ENCODE data around the gene LIN7C. TPM values are rescaled to one million over a fixed set of nuclear protein-coding genes. Genes with fewer than 3 reads are reported as not detected.

LIN7C gene
- total and polyA plus RNA-seq, 9 of the 15 experiments (the other 6 are each of a cell fraction or from before 2014, with no cell fraction given), result 10.8 to 52.7 (median 21.5) TPM

GRCh38 chr11:27470166-27470565 lies 36.4 kb downstream of the LIN7C start:
- DNase-seq (ENCODE audit: extremely low read depth in 1 of 4, low spot score in 3 of 4) (no peak), ATAC-seq (no peak), FAIRE-seq (no peak)
- Histone ChIP-seq H3K4me3 (no peak overlapping the region), H2AFZ (ENCODE audit: low read depth, low read length) (no peak overlapping the region), H3K9me1 (ENCODE audit: control insufficient read depth, insufficient read depth, low read length) (peaks cover 3% of the 10 kb centered on the region), H3K79me2 (ENCODE audit: control insufficient read depth, insufficient read depth, low read length) (peaks cover 32% of the 10 kb centered on the region), H3K4me1 (replicated peaks in 1 of 2; ENCODE audit: control insufficient read depth in 2 of 2, insufficient read depth in 2 of 2, low read length in 2 of 2) (peaks cover 13 to 22% of the 10 kb centered on the region in 2 experiments; a peak in 4 of 5 replicates), H3K27ac (ENCODE audit: extremely low read depth, low read depth, low read length) (no peak overlapping the region), H3K9me3 (replicated peaks; ENCODE audit: control insufficient read depth, insufficient read depth, low read depth, low read length) (no peaks in the 10 kb centered on the region), H3K9ac (ENCODE audit: insufficient read depth in 1 of 2, low read depth in 2 of 2, low read length in 2 of 2) (no peak overlapping the region), H3K27me3 (ENCODE audit: control insufficient read depth in 2 of 2, insufficient read depth in 2 of 2, low read length in 2 of 2) (no peaks in the 10 kb centered on the region), H3K36me3 (ENCODE audit: control insufficient read depth, insufficient read depth, low read length) (no peaks in the 10 kb centered on the region), H4K20me1 (replicated peaks; ENCODE audit: control insufficient read depth, insufficient read depth, low read length) (0 out of 2 replicates have a peak, but pooled peaks cover 6% of the 10 kb centered on the region), H3K4me2 (ENCODE audit: insufficient read depth, low read length) (no peak overlapping the region)
- ChIA-PET CTCF (ENCODE audit: low intra/inter-chr PET ratio) (no interaction called here), POLR2A (no interaction called here)
- BruUV-seq (replicated peaks), result no TSS peak
- WGBS (ENCODE audit: insufficient coverage, low coverage, missing lambda C conversion rate), result 42% methylated on average over 3 of the region's 3 CpGs
- no peak for TF ChIP-seq CBFA2T3 (IDR thresholded peaks at IDR 0.05)
- no peak for TF ChIP-seq RB1 (IDR thresholded peaks at IDR 0.05; ENCODE audit: low read depth)
- TF ChIP-seq ZNF354B (CRISPR knock-in tag; IDR thresholded peaks at IDR 0.05), result no peak
- intact Hi-C loops (cut with micrococcal nuclease) (loop anchor here (5.0 kb wide), 2 partner anchors 98 to 173 kb away; no protein-coding TSS in a partner anchor), in situ Hi-C loops (cut with MboI) (no loop called here)

GRCh38 chr11:27468995-27469695 lies 37.4 kb downstream of the LIN7C start:
- peaks cover 3% of the 10 kb centered on the region for H3K9me1 ChIP-seq (ENCODE audit: control insufficient read depth, insufficient read depth, low read length)
- H3K79me2 ChIP-seq (ENCODE audit: control insufficient read depth, insufficient read depth, low read length), result peaks cover 37% of the 10 kb centered on the region
- no peaks in the 10 kb centered on the region for H3K9me3 ChIP-seq (replicated peaks; ENCODE audit: control insufficient read depth, insufficient read depth, low read depth, low read length)
- H4K20me1 ChIP-seq (replicated peaks; ENCODE audit: control insufficient read depth, insufficient read depth, low read length), result 0 out of 2 replicates have a peak, but pooled peaks cover 6% of the 10 kb centered on the region
- DNase-seq (ENCODE audit: extremely low read depth in 1 of 4, low spot score in 3 of 4) (no peak), FAIRE-seq (no peak), ATAC-seq (no peak)
- intact Hi-C loops (cut with micrococcal nuclease) (no loop called here), in situ Hi-C loops (cut with MboI) (no loop called here)
- H3K4me1 ChIP-seq (replicated peaks in 1 of 2; ENCODE audit: control insufficient read depth in 2 of 2, insufficient read depth in 2 of 2, low read length in 2 of 2), result peaks cover 17 to 22% of the 10 kb centered on the region in 2 experiments; a peak in 4 of 5 replicates
- 57% methylated on average over 8 of the region's 8 CpGs for WGBS (ENCODE audit: insufficient coverage, low coverage, missing lambda C conversion rate)
- H3K4me2 ChIP-seq (ENCODE audit: insufficient read depth, low read length), result no peak overlapping the region
- no TSS peak for BruUV-seq (replicated peaks)
- H3K4me3 ChIP-seq, result no peak overlapping the region
- CTCF ChIA-PET (ENCODE audit: low intra/inter-chr PET ratio), result no interaction called here
- no peaks in the 10 kb centered on the region for H3K27me3 ChIP-seq (ENCODE audit: control insufficient read depth in 2 of 2, insufficient read depth in 2 of 2, low read length in 2 of 2)
- no peaks in the 10 kb centered on the region for H3K36me3 ChIP-seq (ENCODE audit: control insufficient read depth, insufficient read depth, low read length)
- TF ChIP-seq E2F5 (CRISPR knock-in tag; IDR thresholded peaks at IDR 0.05), result no peak
- TF ChIP-seq HDAC2 (IDR thresholded peaks at IDR 0.05), result no peak
- TF ChIP-seq ELK3 (CRISPR knock-in tag; IDR thresholded peaks at IDR 0.05), result no peak
- peak; percentile 85; the same call in 1 of the 2 replicates for TF ChIP-seq PHF21A (IDR thresholded peaks at IDR 0.05; ENCODE audit: borderline replicate concordance, low read depth)
- no peak for TF ChIP-seq CHD4 (IDR thresholded peaks at IDR 0.05; ENCODE audit: insufficient read depth, insufficient replicate concordance, low read depth, low read length, poor library complexity, severe bottlenecking)
- peak; percentile 70 to 77 for TF ChIP-seq KDM1A (IDR thresholded peaks at IDR 0.05)
- no peak overlapping the region for H3K9ac ChIP-seq (ENCODE audit: insufficient read depth in 1 of 2, low read depth in 2 of 2, low read length in 2 of 2)
- H2AFZ ChIP-seq (ENCODE audit: low read depth, low read length), result no peak overlapping the region
- POLR2A ChIA-PET, result no interaction called here
- no peak overlapping the region for H3K27ac ChIP-seq (ENCODE audit: extremely low read depth, low read depth, low read length)
